HepG2 (cell line): ENCODE results near the gene NUDT13. TPM values are rescaled to one million over a fixed set of nuclear protein-coding genes. Genes with fewer than 3 reads are reported as not detected.
A peak's percentile ranks its signal among the peaks of the same experiment; 100 is the strongest.

ENCODE experiments used
- ARHGAP35 ChIP-seq: sonication (generic); formaldehyde crosslinking; IDR thresholded peaks from 2 replicates; pipeline ENCODE4 v1.9.0; 2022; ENCODE audit warnings: mild to moderate bottlenecking, inconsistent platforms, moderate library complexity, missing genetic modification reagents, borderline replicate concordance
- CENPX ChIP-seq: sonication (generic); formaldehyde crosslinking; IDR thresholded peaks from 2 replicates; pipeline ENCODE4 v1.9.0; 2021; ENCODE audit warnings: mild to moderate bottlenecking, missing genetic modification reagents, moderate library complexity
- HNRNPH1 ChIP-seq: fragments of 200-400 bp; formaldehyde crosslinking; optimal IDR thresholded peaks from 2 replicates; pipeline ENCODE3; 2017; ENCODE audit warnings: mild to moderate bottlenecking, low read depth, low read length
- KLF6 ChIP-seq: IDR thresholded peaks from 2 replicates; pipeline ENCODE4 v1.8.0; 2016; ENCODE audit warnings: missing biosample characterization, missing genetic modification reagents
- KLF9 ChIP-seq: IDR thresholded peaks from 2 replicates; pipeline ENCODE4 v1.6.1; 2016; ENCODE audit warnings: low read depth
- MED8 ChIP-seq: sonication (generic); formaldehyde crosslinking; IDR thresholded peaks from 2 replicates; pipeline ENCODE4 v1.8.1; 2023; ENCODE audit warnings: mild to moderate bottlenecking, missing genetic modification reagents; ENCODE audit not compliant: insufficient replicate concordance
- MTF2 ChIP-seq: sonication (generic); formaldehyde crosslinking; IDR thresholded peaks from 2 replicates; pipeline ENCODE4 v1.5.0; 2020; ENCODE audit warnings: missing genetic modification reagents, borderline replicate concordance
- MZF1 ChIP-seq: sonication (generic); formaldehyde crosslinking; IDR thresholded peaks from 2 replicates; pipeline ENCODE4 v1.8.1; 2023; ENCODE audit warnings: mild to moderate bottlenecking, missing genetic modification reagents, borderline replicate concordance
- NR3C1 ChIP-seq: sonication (generic); formaldehyde crosslinking; IDR thresholded peaks from 2 replicates; pipeline ENCODE4 v1.4.0; 2020; ENCODE audit warnings: missing genetic modification reagents
- PHF20 ChIP-seq: sonication (generic); formaldehyde crosslinking; IDR thresholded peaks from 2 replicates; pipeline ENCODE4 v1.5.0; 2020; ENCODE audit warnings: mild to moderate bottlenecking, missing genetic modification reagents
- THYN1 ChIP-seq: sonication (generic); formaldehyde crosslinking; IDR thresholded peaks from 2 replicates; pipeline ENCODE4 v1.8.1; 2023; ENCODE audit warnings: low read depth, mild to moderate bottlenecking, moderate library complexity, missing genetic modification reagents, borderline replicate concordance
- ZFP36L1 ChIP-seq: sonication (generic); formaldehyde crosslinking; IDR thresholded peaks from 2 replicates; pipeline ENCODE4 v1.8.0; 2022; ENCODE audit warnings: mild to moderate bottlenecking, missing genetic modification reagents, moderate library complexity
- ZNF20 ChIP-seq: sonication (generic); formaldehyde crosslinking; IDR thresholded peaks from 2 replicates; pipeline ENCODE4 v1.4.0; 2020; ENCODE audit warnings: mild to moderate bottlenecking, moderate library complexity, missing genetic modification reagents
- ZNF292 ChIP-seq: sonication (generic); formaldehyde crosslinking; IDR thresholded peaks from 2 replicates; pipeline ENCODE4 v1.8.1; 2022; ENCODE audit warnings: mild to moderate bottlenecking, low read depth, missing genetic modification reagents, borderline replicate concordance
- ZNF773 ChIP-seq: sonication (generic); formaldehyde crosslinking; IDR thresholded peaks from 2 replicates; pipeline ENCODE4 v1.4.0; 2020; ENCODE audit warnings: missing genetic modification reagents, borderline replicate concordance
- polyA plus RNA-seq, 8 experiments: library from polyadenylated mRNA; depleted of rRNA in 3 of 8; stranded (reverse) in 7 of 8; unstranded in 1 of 8; fragments of >200 nt; fragmentation: Illumina TruSeq in 4 of 8; extraction: Trizol in 4 of 8; gene quantifications; 2 replicates each; pipeline versions ENCODE4 v1.2.1 to v1.2.3, GENCODE V29; 2011 to 2016; ENCODE audit warnings: low read depth in 4 of 8, missing spikeins in 1 of 8, mixed read lengths in 1 of 8; ENCODE audit not compliant: insufficient read depth in 1 of 8
- total RNA-seq, 5 experiments: library from RNA; depleted of rRNA; stranded (reverse); fragments of >200 nt; fragmentation: Illumina TruSeq; extraction: Trizol; gene quantifications; 2 replicates each; pipeline ENCODE4 v1.2.3, GENCODE V29; 2016; ENCODE audit warnings: low read depth in 1 of 5
- TF ChIP-seq, protein P1 (sequence below): sonication (generic); formaldehyde crosslinking; IDR thresholded peaks from 2 replicates; pipeline ENCODE4 v1.4.0; 2020; ENCODE audit warnings: missing genetic modification reagents, mild to moderate bottlenecking, borderline replicate concordance
- TF ChIP-seq, protein P2 (sequence below): sonication (generic); formaldehyde crosslinking; IDR thresholded peaks from 2 replicates; pipeline ENCODE4 v1.9.0; 2021; ENCODE audit warnings: missing genetic modification reagents, mild to moderate bottlenecking, borderline replicate concordance
- TF ChIP-seq, protein P3 (sequence below): sonication (generic); formaldehyde crosslinking; IDR thresholded peaks from 2 replicates; pipeline ENCODE4 v1.4.0; 2020; ENCODE audit warnings: missing genetic modification reagents
- TF ChIP-seq, protein P4 (sequence below): sonication (generic); formaldehyde crosslinking; IDR thresholded peaks from 2 replicates; pipeline ENCODE4 v1.5.1; 2020; ENCODE audit warnings: mild to moderate bottlenecking, missing genetic modification reagents, borderline replicate concordance

The NUDT13 gene
- total and polyA plus RNA-seq, 2 of the 13 experiments (the other 11 are each of a cell fraction or from before 2014, with no cell fraction given), result 4.2 to 6.5 TPM

DNA sequence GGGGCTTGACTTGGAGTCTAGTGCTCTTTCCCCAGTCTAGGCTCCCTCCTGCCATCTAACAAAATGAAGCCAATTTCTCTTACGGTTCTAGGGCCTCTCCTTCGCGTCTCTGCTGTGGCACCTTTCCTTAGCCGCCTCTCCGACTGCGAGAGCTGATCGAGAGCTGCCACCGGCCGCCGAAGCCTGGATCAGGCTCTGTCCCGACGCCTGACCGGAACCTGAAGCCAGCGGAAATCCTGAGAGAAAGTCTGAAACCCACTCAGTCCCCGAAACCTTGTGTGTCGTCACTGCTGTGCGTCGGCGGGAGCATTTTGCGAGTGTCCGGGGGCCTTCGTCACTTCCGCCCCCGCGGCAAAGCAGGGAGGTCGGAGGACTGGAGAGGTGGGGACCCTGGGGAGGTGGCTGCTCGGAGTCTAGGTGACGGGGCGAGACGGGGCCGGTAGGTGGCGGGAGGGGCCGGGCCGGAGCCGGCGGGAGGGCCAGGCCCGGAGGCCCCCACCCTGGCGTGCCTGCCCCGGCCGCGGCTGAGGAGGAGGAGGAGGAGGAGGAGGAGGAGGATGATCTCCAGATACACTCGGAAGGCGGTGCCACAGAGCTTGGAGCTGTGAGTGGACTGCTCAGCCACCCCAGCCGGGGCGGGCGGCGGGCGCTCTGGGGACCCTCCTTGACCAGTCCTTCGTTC lies 57.7 kb downstream of the NUDT13 start, which contains the start of the genes ECD and FAM149B1 (continued):
- TF ChIP-seq, protein P1, sequence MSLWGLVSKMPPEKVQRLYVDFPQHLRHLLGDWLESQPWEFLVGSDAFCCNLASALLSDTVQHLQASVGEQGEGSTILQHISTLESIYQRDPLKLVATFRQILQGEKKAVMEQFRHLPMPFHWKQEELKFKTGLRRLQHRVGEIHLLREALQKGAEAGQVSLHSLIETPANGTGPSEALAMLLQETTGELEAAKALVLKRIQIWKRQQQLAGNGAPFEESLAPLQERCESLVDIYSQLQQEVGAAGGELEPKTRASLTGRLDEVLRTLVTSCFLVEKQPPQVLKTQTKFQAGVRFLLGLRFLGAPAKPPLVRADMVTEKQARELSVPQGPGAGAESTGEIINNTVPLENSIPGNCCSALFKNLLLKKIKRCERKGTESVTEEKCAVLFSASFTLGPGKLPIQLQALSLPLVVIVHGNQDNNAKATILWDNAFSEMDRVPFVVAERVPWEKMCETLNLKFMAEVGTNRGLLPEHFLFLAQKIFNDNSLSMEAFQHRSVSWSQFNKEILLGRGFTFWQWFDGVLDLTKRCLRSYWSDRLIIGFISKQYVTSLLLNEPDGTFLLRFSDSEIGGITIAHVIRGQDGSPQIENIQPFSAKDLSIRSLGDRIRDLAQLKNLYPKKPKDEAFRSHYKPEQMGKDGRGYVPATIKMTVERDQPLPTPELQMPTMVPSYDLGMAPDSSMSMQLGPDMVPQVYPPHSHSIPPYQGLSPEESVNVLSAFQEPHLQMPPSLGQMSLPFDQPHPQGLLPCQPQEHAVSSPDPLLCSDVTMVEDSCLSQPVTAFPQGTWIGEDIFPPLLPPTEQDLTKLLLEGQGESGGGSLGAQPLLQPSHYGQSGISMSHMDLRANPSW, result no peak; the same call in 1 of the 2 replicates
- peak; percentile 77 for TF ChIP-seq KLF6
- TF ChIP-seq MTF2 (CRISPR knock-in tag), result no peak
- TF ChIP-seq KLF9 (CRISPR knock-in tag), result no peak
- no peak for TF ChIP-seq ZNF20 (CRISPR knock-in tag)
- TF ChIP-seq ZFP36L1 (CRISPR knock-in tag), result 0 out of 2 replicates have a peak, but pooled peaks have one; percentile 52
- TF ChIP-seq PHF20 (CRISPR knock-in tag), result peak; percentile 99
- peak; percentile 87 for TF ChIP-seq MED8 (CRISPR knock-in tag)
- TF ChIP-seq, protein P2, sequence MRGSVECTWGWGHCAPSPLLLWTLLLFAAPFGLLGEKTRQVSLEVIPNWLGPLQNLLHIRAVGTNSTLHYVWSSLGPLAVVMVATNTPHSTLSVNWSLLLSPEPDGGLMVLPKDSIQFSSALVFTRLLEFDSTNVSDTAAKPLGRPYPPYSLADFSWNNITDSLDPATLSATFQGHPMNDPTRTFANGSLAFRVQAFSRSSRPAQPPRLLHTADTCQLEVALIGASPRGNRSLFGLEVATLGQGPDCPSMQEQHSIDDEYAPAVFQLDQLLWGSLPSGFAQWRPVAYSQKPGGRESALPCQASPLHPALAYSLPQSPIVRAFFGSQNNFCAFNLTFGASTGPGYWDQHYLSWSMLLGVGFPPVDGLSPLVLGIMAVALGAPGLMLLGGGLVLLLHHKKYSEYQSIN (CRISPR knock-in tag), result no peak
- TF ChIP-seq, protein P3, sequence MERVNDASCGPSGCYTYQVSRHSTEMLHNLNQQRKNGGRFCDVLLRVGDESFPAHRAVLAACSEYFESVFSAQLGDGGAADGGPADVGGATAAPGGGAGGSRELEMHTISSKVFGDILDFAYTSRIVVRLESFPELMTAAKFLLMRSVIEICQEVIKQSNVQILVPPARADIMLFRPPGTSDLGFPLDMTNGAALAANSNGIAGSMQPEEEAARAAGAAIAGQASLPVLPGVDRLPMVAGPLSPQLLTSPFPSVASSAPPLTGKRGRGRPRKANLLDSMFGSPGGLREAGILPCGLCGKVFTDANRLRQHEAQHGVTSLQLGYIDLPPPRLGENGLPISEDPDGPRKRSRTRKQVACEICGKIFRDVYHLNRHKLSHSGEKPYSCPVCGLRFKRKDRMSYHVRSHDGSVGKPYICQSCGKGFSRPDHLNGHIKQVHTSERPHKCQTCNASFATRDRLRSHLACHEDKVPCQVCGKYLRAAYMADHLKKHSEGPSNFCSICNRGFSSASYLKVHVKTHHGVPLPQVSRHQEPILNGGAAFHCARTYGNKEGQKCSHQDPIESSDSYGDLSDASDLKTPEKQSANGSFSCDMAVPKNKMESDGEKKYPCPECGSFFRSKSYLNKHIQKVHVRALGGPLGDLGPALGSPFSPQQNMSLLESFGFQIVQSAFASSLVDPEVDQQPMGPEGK (CRISPR knock-in tag), result peak; percentile 92
- peak; percentile 66; the same call in 1 of the 2 replicates for TF ChIP-seq ZNF292 (CRISPR knock-in tag)
- no peak for TF ChIP-seq NR3C1 (CRISPR knock-in tag)
- TF ChIP-seq THYN1 (CRISPR knock-in tag), result no peak
- no peak for TF ChIP-seq ZNF773
- peak; percentile 60; the same call in 1 of the 2 replicates for TF ChIP-seq ARHGAP35
- TF ChIP-seq MZF1 (CRISPR knock-in tag), result 0 out of 2 replicates have a peak, but pooled peaks have one; percentile 60
- TF ChIP-seq CENPX (CRISPR knock-in tag), result no peak
- peak; percentile 66 for TF ChIP-seq HNRNPH1
- TF ChIP-seq, protein P4, sequence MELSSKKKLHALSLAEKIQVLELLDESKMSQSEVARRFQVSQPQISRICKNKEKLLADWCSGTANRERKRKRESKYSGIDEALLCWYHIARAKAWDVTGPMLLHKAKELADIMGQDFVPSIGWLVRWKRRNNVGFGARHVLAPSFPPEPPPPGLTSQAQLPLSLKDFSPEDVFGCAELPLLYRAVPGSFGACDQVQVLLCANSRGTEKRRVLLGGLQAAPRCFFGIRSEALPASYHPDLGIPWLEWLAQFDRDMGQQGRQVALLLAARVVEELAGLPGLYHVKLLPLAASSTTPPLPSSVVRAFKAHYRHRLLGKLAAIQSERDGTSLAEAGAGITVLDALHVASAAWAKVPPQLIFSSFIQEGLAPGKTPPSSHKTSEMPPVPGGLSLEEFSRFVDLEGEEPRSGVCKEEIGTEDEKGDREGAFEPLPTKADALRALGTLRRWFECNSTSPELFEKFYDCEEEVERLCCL, result peak; percentile 51; the same call in 1 of the 2 replicates
